HepG2 (cell line): ENCODE measurements around the gene SLC35G2. TPM values are rescaled to one million over a fixed set of nuclear protein-coding genes. Genes with fewer than 3 reads are reported as not detected.

ENCODE experiments used
- ATF4 ChIP-seq, 2 experiments: fragments of 450-650 bp in 1 of 2; sonication (generic) in 1 of 2; formaldehyde crosslinking; IDR thresholded peaks; 2 replicates each; pipeline versions ENCODE4 v1.5.0 to v1.8.0; 2020 to 2022; ENCODE audit warnings: mild to moderate bottlenecking in 1 of 2, missing genetic modification reagents in 1 of 2
- CCAR2 ChIP-seq: fragments of 200-400 bp; formaldehyde crosslinking; optimal IDR thresholded peaks from 2 replicates; pipeline ENCODE3; 2018; ENCODE audit warnings: low read depth, mild to moderate bottlenecking, low read length, moderate library complexity
- DMAP1 ChIP-seq: IDR thresholded peaks from 2 replicates; pipeline ENCODE4 v1.6.1; 2016
- GPN1 ChIP-seq: sonication (generic); formaldehyde crosslinking; IDR thresholded peaks from 2 replicates; pipeline ENCODE4 v1.5.1; 2020; ENCODE audit warnings: missing genetic modification reagents, borderline replicate concordance
- MLXIP ChIP-seq: sonication (generic); formaldehyde crosslinking; IDR thresholded peaks from 2 replicates; pipeline ENCODE4 v1.9.0; 2021; ENCODE audit warnings: missing genetic modification reagents, borderline replicate concordance
- MYNN ChIP-seq: sonication (generic); formaldehyde crosslinking; IDR thresholded peaks from 2 replicates; pipeline ENCODE4 v1.4.0; 2020; ENCODE audit warnings: mild to moderate bottlenecking, low read depth, missing genetic modification reagents
- NFE2 ChIP-seq: sonication (generic); formaldehyde crosslinking; IDR thresholded peaks from 2 replicates; pipeline ENCODE4 v1.4.0; 2020; ENCODE audit warnings: missing genetic modification reagents
- NR2F6 ChIP-seq, 2 experiments: IDR thresholded peaks; 2 replicates each; pipeline ENCODE4 v1.6.1; 2016; ENCODE audit warnings: antibody characterized with exemption in 1 of 2, mild to moderate bottlenecking in 1 of 2
- SOX13 ChIP-seq, 3 experiments: fragments of 450-650 bp in 1 of 3; sonication (generic) in 1 of 3; formaldehyde crosslinking in 1 of 3; IDR thresholded peaks in 2 of 3; conservative IDR thresholded peaks in 1 of 3; 2 replicates each; pipeline versions ENCODE4 v1.5.0 to v1.6.1; 2016 to 2020; ENCODE audit warnings: antibody characterized with exemption in 1 of 3, mild to moderate bottlenecking in 1 of 3, missing compliant biosample characterization in 1 of 3, missing genetic modification reagents in 1 of 3, moderate library complexity in 1 of 3
- SP2 ChIP-seq: sonication (generic); formaldehyde crosslinking; IDR thresholded peaks from 2 replicates; pipeline ENCODE4 v1.5.1; 2020; ENCODE audit warnings: mild to moderate bottlenecking, missing genetic modification reagents
- TGIF2 ChIP-seq: IDR thresholded peaks from 2 replicates; pipeline ENCODE4 v1.6.1; 2016; ENCODE audit warnings: control low read depth, missing compliant biosample characterization
- WIZ ChIP-seq: sonication (generic); formaldehyde crosslinking; IDR thresholded peaks from 2 replicates; pipeline ENCODE4 v1.5.1; 2020; ENCODE audit warnings: mild to moderate bottlenecking, missing genetic modification reagents
- ZFY ChIP-seq: sonication (generic); formaldehyde crosslinking; IDR thresholded peaks from 2 replicates; pipeline ENCODE4 v1.4.0; 2020; ENCODE audit warnings: missing genetic modification reagents
- ZNF280B ChIP-seq: sonication (generic); formaldehyde crosslinking; IDR thresholded peaks from 2 replicates; pipeline ENCODE4 v1.5.0; 2020; ENCODE audit warnings: missing genetic modification reagents, mild to moderate bottlenecking, borderline replicate concordance
- ZNF282 ChIP-seq: fragments of 450-650 bp; IDR thresholded peaks from 2 replicates; pipeline ENCODE4 v1.6.1; 2018; ENCODE audit not compliant: partially characterized antibody
- ZNF30 ChIP-seq: sonication (generic); formaldehyde crosslinking; IDR thresholded peaks from 2 replicates; pipeline ENCODE4 v1.5.0; 2020; ENCODE audit warnings: mild to moderate bottlenecking, missing genetic modification reagents
- ZNF329 ChIP-seq: sonication (generic); formaldehyde crosslinking; IDR thresholded peaks from 2 replicates; pipeline ENCODE4 v1.9.0; 2021; ENCODE audit warnings: low read depth, mild to moderate bottlenecking, missing genetic modification reagents
- ZNF33A ChIP-seq: sonication (generic); formaldehyde crosslinking; IDR thresholded peaks from 2 replicates; pipeline ENCODE4 v1.5.1; 2020; ENCODE audit warnings: missing genetic modification reagents, mild to moderate bottlenecking, moderate library complexity, borderline replicate concordance
- ZNF501 ChIP-seq: sonication (generic); formaldehyde crosslinking; IDR thresholded peaks from 2 replicates; pipeline ENCODE4 v1.5.1; 2020; ENCODE audit warnings: mild to moderate bottlenecking, moderate library complexity, missing genetic modification reagents
- ZNF737 ChIP-seq: sonication (generic); formaldehyde crosslinking; IDR thresholded peaks from 2 replicates; pipeline ENCODE4 v1.5.0; 2020; ENCODE audit warnings: missing genetic modification reagents, mild to moderate bottlenecking, borderline replicate concordance
- ZNF782 ChIP-seq: sonication (generic); formaldehyde crosslinking; IDR thresholded peaks from 2 replicates; pipeline ENCODE4 v1.4.0; 2020; ENCODE audit warnings: missing genetic modification reagents, mild to moderate bottlenecking, borderline replicate concordance
- polyA plus RNA-seq, 8 experiments: library from polyadenylated mRNA; depleted of rRNA in 3 of 8; stranded (reverse) in 7 of 8; unstranded in 1 of 8; fragments of >200 nt; fragmentation: Illumina TruSeq in 4 of 8; extraction: Trizol in 4 of 8; gene quantifications; 2 replicates each; pipeline versions ENCODE4 v1.2.1 to v1.2.3, GENCODE V29; 2011 to 2016; ENCODE audit warnings: low read depth in 4 of 8, missing spikeins in 1 of 8, mixed read lengths in 1 of 8; ENCODE audit not compliant: insufficient read depth in 1 of 8
- total RNA-seq, 5 experiments: library from RNA; depleted of rRNA; stranded (reverse); fragments of >200 nt; fragmentation: Illumina TruSeq; extraction: Trizol; gene quantifications; 2 replicates each; pipeline ENCODE4 v1.2.3, GENCODE V29; 2016; ENCODE audit warnings: low read depth in 1 of 5

SLC35G2 gene
- total and polyA plus RNA-seq, 2 of the 13 experiments (the other 11 are each of a cell fraction or from before 2014, with no cell fraction given), result 7.6 to 10.3 TPM

- peak; percentile 3; the same call in 1 of the 2 replicates for TF ChIP-seq ZNF280B (CRISPR knock-in tag)
- peak; percentile 33; the same call in 1 of the 2 replicates for TF ChIP-seq ZNF33A (CRISPR knock-in tag)
- TF ChIP-seq MLXIP, result no peak
- TF ChIP-seq ZNF737, result peak; percentile 21; the same call in 1 of the 2 replicates
- no peak for TF ChIP-seq ZNF329
- TF ChIP-seq ATF4 (CRISPR knock-in tag; IDR thresholded peaks at IDR 0.05), result peak in 1 of 2 experiments; percentile 7; a peak in 1 of 4 replicates
- 0 out of 2 replicates have a peak, but pooled peaks have one; percentile 16 for TF ChIP-seq DMAP1 (CRISPR knock-in tag)
- peak; percentile 32; the same call in 1 of the 2 replicates for TF ChIP-seq SP2
- no peak for TF ChIP-seq NR2F6 (IDR thresholded peaks at IDR 0.05)
- TF ChIP-seq NR2F6 (CRISPR knock-in tag; IDR thresholded peaks at IDR 0.05), result no peak
- peak; percentile 67 for TF ChIP-seq ZFY (CRISPR knock-in tag)
- no peak for TF ChIP-seq ZNF782 (CRISPR knock-in tag)
- TF ChIP-seq ZNF501 (CRISPR knock-in tag), result peak; percentile 96
- TF ChIP-seq NFE2, result no peak
- TF ChIP-seq SOX13 (IDR thresholded peaks at IDR 0.05), result no peak
- TF ChIP-seq SOX13 (CRISPR knock-in tag; conservative IDR thresholded peaks at IDR 0.05 in 1 of 2, IDR thresholded peaks at IDR 0.05 in 1 of 2), result no peak
- no peak for TF ChIP-seq ZNF282
- 0 out of 2 replicates have a peak, but pooled peaks have one; percentile 7 for TF ChIP-seq TGIF2 (CRISPR knock-in tag)
- peak; percentile 80; the same call in 1 of the 2 replicates for TF ChIP-seq ZNF30 (CRISPR knock-in tag)
- TF ChIP-seq WIZ (CRISPR knock-in tag), result no peak
- TF ChIP-seq GPN1 (CRISPR knock-in tag), result no peak
- no peak for TF ChIP-seq CCAR2
- 0 out of 2 replicates have a peak, but pooled peaks have one; percentile 26 for TF ChIP-seq MYNN (CRISPR knock-in tag)
Observed at GRCh38 chr3:136819392-136819730, 435 bp downstream of the SLC35G2 start (continued).
